HG02938 (cell line): ENCODE data around the gene OR6B1.

Experiments used
- ATAC-seq: cut with Tn5 transposase; IDR thresholded peaks from one replicate; pipeline ENCODE4 v1.9.1; 2021; ENCODE audit warnings: mild to moderate bottlenecking, moderate library complexity; ENCODE audit not compliant: unreplicated experiment

OR6B1 gene

DNA sequence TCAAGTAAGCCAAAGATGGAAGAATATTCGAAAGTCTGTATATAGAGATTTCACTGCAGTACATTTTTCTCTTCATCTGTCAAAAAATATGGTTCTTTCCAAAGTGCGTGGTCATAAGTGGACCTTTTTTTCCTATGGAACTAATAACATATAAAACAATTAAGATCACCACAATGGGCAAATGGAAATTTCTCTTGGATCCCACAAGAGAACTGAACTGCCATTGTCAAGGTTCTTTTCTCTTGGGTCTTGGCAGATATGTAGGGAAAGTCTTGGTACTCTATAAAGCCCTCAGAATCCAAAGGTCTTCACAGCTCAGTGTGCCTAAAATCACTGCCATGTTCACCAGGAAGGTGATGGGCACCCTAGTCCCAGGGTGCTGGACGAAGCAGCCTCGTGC is at the start of gene OR6B1:
OR6B1 (plus strand) TSS at position 301 of the 400 bp plus-strand sequence. CDS start 3,677 bp downstream, outside the sequence.
- ATAC-seq: no peak

DNA sequence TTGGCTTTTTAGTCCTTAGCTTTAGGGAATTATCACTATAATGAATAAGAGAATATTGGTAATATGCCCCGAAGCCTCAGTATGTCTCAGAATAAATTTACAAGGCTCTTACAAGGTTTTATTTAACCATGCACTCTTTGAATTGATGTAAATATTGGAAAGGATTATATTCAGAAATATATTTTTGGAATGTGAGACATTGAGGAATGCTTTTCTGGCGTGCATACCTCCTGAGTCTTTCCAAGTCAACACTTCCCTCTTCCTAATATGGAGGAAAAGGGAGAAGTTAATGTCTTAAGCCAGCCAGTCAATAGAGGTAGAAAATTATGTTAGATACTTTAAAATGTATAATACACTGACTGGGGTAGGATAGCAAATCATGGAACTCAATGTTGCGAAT is 46.7 kb upstream of the OR6B1 start:
- ATAC-seq: no peak

DNA sequence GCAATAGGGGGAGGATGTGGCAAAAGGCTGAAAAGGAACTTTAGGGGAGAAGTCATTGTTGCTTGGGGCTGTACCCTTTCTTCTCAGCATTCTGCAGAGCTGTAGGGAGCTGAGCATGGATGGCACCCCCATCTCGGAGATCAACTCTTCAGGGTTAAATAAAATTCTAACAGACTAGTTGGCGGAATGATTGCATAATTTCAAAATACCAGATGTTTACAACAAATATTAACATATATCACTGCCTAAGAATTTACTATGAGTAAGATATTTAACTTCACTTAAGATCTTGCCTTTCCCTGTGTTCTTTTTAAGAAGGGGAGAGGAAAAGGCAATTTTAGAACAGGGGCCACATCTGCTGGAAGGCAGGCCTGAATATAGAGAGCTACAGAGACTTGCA is 46.0 kb upstream of the OR6B1 start:
- ATAC-seq: no peak

DNA sequence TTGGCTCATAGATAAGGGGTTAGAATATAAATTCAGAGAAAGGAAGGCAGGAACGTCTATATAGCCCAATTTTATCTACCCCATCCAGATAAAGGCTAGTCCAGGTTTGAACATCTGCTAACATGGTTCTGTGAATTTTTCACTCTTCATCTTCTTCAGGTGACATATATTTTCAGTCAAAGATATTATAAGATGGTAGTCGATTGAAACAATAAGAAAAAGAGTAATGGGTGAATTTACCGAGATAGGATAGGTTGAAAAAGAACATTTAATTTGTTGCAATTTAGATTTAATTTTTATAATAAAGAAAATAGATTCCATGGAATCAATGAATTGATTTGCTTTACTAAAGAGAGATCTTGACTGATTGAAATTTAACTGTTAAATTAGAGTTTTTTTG is 45.6 kb upstream of the OR6B1 start, which contains the start of gene OR2F1:
OR2F1 (plus strand) TSS at position 301 of the 400 bp plus-strand sequence. CDS start 5,127 bp downstream, outside the sequence.
- no peak for ATAC-seq

DNA sequence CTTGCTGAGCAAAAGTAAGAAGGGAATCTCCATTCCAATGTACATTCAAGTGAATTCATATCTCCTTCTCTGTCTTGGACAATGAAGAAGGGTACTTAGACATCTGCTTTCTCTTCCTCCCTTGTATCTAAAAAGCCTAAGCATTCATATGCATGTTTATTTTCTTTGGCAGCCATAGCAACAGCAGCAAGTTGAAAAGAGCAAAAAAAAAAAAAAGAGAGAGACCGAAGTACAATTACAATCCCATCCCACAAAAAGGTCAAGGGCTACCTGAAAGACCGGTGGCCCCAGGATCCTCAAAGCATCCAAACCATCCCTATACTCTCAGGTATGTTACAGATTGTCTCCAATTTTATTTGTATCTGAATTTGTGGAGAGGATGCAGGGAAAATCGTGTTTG is 41.3 kb upstream of the OR6B1 start:
- ATAC-seq: no peak

DNA sequence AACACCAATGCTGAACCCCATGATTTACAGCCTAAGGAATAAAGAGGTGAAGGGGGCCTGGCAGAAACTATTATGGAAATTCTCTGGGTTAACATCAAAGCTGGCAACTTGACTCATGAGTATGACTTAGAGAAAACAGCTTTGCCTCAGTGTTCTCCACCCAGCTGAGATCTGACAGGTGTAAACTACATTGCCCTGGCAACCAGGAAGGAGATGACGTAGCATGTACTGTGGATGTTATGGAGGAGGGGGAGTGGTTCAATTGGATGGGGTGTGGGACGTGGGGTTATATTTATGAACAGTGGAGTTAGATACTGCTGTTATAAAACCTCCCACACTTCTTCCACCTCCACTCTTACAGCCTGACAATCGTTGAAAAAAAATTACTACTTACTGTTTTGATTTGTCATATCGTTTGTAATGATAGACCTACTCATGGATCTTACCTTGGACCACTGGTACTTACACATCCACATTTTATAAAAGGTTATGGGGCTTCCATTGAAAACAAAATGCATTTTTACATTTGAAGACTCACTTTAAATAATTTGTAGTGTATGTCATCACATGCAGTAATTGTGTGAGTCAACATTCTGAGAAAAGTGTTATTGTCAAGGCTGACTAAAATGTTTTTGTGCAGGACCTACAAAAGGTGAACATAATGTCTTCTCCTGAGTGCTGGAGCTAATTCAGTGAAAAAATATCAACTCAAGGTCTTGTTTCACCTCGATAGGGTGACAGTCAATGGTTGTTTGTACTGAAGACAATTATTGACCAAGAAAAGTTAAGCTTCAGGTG is 39.1 kb upstream of the OR6B1 start:
- ATAC-seq: no peak

DNA sequence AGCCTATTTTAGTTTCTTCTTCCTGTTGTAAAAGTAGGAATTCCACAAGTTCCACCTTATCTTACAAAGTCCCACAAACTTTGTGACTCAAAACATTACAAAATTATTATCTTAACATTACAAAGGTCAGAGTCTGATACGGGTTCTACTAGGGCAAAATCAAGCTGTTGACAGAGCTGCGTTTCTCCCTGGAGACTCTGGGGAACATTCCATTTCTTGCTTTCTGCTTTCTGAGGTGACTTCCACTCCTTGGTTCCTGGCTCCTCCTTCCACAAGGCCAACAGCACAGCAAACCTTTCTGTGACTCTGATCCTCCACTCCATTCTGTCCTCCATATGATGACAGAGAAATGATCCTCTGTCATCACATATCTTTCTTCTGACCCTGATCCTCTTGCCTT is 34.8 kb upstream of the OR6B1 start:
- ATAC-seq: no peak

DNA sequence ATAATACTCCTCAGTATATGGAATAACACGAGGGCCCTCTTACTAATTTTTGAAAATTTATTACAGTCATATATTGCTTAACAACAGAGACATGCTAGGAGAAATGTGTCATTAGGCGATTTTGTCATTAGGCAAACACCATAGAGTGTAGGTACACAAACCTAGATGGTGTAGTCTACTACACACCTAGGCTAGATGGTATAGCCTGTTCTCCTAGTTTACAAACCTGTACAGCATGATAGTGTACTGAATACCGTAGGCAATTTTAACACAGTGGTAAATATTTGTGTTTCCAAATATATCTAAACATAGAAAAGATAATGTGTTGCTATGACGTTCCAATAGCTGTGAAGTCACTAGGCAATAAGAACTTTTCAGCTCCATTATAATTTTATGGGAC is 32.7 kb upstream of the OR6B1 start:
- ATAC-seq: no peak

DNA sequence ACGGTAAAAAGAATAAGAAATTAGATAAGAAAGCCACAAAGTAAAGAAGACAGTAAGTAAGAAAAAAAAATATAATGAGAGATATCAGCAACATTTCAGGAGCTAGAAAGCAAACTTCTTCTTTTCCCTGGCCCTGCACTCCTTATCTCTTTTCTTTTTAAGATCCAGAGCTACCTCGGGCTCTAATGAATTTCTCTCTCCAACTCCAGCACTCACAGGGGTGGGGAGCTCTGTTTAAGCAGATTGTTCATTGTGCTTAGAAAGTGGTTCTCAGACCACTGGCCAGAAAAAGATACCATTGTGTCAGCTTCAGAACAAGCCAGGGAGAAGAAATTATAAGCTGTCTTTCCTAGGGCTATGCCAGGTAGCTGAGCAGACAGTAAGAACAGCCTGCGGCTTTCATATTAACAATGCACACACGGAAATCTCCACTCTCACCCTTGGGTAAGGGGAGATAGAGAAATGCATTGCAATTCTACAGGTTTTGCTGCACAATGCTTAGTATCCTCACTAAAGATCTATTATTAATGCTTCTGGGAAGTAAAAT is 26.2 kb upstream of the OR6B1 start:
- ATAC-seq: no peak

DNA sequence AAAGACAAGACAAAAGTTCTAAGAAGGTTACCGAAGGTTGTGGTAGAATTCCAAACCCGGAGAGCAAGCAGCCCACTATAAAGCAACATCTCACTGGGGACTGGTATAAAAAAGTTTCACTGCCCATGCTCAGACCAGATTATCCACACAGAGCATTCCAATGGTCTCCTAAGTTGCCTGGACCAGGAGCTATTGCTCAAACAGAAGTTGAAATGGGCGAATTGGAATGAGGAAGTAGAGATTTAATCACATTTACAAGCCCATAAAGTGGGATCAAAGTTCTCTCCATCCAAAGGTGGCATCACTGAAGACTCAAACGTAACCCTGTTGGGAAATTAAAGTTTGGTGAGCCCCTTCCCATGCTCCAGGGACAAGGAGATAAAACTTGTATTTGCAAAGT is 25.7 kb upstream of the OR6B1 start:
- ATAC-seq: no peak

DNA sequence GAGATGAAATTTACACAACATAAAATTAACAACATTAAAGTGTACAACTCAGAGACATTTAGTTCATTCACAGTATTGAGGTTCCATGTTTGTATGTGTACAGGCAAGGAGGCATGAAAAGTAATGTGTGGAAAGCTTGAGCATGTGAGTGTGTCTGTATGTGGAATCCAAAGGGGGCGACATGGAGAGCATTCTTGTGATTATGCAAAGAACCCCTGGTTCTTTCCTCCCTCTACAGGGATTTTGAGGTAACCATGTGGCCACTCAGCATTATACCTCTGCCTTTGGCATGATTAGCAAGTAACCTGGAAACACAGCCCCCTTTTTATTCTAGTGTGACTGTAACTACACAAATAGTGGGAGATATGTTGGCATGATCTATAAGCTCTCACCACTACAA is 24.5 kb upstream of the OR6B1 start:
- ATAC-seq: no peak

DNA sequence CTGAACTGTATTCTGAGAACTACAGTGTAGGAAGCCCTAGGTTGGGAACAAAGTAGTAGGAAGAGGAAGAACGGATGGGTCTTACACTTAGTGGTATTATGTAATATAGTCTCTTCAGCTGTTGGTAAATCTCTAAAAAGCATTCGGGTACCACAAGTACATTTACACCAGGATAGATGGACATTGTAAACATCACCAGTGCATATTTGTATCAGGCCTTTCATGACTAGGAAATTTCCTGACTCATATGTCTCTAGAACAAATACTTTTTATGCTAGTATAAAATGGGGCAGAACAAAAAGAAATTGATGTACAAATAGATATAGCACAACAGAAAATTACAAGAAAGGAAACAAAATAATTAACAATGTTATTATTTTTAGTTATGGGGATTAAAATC is 21.5 kb upstream of the OR6B1 start:
- ATAC-seq: no peak

DNA sequence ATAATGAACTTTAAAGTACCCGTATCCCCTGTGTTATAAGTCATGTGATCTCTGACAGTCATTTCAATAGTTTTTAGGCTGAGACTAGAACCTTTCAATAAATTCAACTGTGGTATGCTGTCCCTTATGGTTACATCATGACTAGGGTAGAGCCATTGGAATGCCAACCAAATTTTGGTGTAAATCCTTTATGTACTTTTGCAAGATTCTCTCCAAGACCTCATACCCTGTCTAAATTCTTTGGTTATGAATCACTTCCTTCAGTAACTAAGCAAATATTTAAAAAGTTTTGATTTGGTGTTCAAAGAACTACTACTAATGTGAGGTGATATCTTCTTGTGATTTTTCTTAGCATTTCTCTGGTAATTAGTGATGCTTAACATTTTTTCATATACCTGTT is 20.8 kb upstream of the OR6B1 start:
- no peak for ATAC-seq

DNA sequence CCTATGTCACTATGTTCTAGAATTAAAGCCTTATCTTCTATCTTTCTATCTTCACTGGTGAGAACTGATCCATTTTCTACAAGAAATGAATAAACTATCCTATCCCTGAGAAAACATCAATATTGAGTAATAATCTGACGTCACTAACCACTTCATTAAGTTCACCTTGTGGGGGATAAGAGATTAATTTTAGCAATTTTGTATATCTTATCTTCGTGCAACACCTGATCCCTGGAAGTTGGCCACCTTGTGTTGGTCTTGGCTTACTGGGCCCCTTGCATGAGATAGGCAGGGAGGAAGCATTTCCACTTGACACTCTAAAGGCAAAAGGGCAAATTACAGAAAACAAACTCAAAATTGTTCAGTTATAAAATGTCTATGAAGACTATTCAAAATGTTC is 20.1 kb upstream of the OR6B1 start:
- no peak for ATAC-seq

DNA sequence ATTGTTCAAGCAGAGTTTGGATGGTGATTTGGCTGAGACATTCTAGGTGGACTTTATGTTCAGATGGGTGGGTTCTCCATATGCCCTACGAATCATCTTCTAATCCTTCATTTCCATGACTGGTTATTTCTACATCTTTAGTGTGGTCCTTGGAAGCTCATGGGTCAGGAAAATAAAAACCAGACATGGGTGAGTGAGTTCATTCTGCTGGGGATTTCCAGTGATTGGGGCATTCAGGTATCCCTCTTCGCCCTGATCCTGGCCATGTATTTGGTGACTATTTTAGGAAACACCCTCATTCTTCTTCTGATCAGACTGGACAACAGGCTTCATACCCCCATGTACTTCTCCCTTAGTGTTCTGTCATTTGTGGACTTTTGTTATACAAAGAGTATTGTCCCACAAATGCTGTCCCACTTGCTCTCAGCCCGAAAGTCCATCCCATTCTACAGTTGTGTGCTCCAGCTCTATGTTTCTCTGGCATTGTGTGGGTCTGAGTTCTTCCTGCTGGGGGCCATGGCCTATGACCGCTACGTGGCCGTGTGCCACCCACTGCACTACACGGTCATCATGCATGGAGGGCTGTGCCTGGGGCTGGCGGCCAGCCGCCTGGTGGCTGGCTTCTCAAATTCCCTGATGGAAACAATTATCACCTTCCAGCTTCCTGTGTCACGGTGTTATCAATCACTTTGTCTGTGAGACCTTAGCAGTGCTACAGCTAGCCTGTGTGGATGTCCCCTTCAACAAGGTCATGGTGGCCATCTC is 19.2 kb upstream of the OR6B1 start:
- no peak for ATAC-seq

DNA sequence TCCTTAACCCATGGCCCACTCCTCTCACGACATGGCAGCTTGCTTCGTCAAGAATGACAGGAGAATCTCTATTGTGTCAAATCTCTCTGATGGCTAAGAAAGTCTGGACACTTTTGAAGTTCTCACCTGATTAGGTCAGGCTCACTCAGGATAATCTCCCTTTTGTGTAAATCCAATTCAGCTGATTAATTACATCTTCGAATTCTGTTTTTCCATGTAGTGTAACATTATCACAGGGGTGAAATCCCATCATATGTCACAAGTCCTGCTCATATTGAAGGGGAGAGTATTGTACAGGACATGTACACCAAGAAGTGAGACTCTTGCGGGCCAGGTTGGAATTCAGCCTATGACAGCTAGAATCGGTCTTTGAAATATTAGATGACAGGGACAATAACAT is 16.2 kb upstream of the OR6B1 start:
- ATAC-seq: no peak

DNA sequence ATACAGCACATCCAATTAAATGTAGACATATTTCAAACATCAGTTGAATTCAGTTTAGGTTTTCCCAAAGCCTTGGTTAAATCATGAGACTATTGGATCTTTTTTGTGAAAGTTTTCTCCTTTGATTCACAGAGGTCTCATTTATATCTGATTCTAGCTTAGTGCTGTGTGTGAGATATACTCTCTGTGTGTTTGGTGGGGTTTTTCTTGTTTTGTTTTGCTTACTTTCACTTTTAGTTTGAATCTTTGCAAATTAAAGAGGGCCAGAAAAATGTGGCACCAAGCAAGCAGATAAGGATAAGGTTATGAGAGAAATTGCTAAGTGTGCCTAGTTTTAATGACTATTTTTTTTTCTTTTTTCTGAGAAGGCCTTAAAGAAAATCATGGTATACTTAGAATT is 12.6 kb upstream of the OR6B1 start:
- ATAC-seq: no peak

DNA sequence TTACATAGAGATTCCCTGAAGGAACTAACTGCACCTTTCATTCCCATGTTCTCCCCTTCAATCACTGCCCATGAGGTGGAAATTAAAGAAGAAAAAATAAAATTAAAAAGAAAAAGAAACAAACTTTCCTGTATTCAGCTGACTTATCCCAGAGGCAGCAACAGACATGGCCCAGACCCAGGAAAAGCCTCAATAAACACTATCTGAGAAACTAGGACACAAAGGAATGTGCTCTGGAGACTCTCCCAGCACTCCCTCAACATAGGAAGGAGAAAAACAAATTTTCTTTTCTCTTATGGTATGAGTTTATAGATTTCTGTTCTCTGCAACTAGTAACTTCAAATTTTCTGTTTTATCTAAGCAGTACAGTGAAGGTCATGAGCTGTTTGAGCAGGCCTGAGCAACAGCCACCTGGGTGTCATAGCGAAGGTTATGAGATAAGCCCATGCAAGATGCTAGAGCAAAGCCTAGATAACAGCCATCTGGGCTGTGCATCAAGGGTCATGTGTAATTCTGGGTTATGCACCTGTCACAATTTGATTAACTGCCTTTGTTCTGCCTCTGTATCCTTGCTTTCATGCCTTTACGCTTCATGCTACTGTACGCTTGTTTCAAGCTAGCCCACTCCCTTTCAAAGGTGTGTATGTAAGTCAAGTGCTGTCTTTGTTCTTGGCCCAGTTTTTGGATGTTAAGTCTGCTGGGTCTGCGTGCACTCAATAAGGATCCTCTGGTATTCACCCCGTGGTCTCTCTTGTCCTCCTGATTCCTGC is 11.0 kb upstream of the OR6B1 start:
- no peak for ATAC-seq

DNA sequence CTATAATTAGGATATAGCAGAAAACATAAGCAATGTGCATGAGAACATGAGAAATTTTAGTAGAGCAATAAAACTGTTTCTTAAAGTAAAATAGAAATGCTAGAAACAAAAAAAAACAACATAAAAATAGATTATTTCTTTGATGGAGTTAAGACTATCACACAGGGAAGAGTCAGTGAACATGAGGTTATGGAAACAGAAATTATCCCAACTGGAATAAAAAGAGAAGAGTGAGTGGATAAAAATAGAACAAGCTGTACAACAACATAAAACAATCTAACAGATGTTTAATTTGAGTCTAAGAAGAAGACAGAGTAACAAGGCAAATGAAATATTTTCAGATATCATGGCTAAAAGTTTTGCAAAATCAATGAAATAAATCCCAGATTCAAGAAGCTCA is 7.5 kb upstream of the OR6B1 start:
- ATAC-seq: no peak

DNA sequence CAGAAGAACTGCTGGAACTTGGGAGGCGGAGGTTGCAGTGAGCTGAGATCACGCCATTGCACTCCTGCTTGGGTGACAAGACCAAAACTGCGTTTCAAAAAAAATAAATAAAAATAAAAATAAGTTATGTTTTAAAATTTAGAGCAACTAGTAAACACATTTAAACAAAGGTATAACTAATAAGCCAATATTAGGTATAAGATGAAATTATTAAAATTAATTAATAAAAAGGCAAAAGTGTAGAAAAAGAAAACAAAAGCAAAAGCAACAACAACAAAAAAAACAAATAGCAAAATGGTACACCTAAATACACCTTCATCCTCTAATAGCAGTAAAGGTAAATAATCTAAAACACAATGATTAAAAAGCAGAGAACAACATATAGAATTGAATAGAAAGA is 6.2 kb upstream of the OR6B1 start:
- no peak for ATAC-seq

DNA sequence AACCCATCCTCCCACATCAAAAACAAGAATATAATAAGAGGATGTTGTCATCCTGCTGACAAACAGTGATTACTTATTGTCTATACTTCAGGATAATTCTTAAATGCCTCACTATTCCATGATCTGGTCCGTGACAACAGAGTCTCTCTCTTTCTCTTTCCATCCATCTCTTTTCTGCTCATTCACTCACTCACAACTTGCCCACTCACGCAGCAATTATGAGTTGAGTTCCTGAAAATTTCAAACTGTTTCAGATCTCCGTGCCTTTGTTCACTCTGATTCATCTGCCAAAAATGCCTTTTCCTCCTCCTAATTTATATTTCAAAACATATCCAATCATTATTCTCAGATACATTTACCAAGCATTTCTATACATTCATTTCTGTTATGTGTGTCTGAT is 1.4 kb downstream of the OR6B1 start:
- ATAC-seq: no peak
